Bronchial epithelial cell (primary cell): ENCODE measurements around the gene CRNKL1. TPM values are rescaled to one million over a fixed set of nuclear protein-coding genes. Genes with fewer than 3 reads are reported as not detected.

Experiments used
- DNase-seq: peaks from one replicate; pipeline ENCODE4 v3.0.0-alpha.2; 2010; ENCODE audit warnings: low read depth
- FAIRE-seq: peaks from 2 replicates; lab custom pipeline; 2011; peaks lifted over from hg19 to GRCh38; lab: Jason Lieb, UNC
- H3K27me3 ChIP-seq: 2 replicates; pipeline ENCODE4 v1.5.1; 2011; ENCODE audit warnings: low read length; ENCODE audit not compliant: control insufficient read depth, insufficient read depth
- H3K36me3 ChIP-seq: 2 replicates; pipeline ENCODE4 v1.5.1; 2011; ENCODE audit warnings: low read length; ENCODE audit not compliant: control insufficient read depth, insufficient read depth
- H3K4me3 ChIP-seq: 2 replicates; pipeline ENCODE4 v1.5.1; 2011; ENCODE audit warnings: mild to moderate bottlenecking, low read depth, low read length, control low read depth
- CTCF ChIP-seq: IDR thresholded peaks from 2 replicates; pipeline ENCODE4 v1.5.1; 2011; ENCODE audit warnings: mild to moderate bottlenecking, moderate library complexity, low read length, control low read depth, inconsistent platforms; ENCODE audit not compliant: insufficient read depth, severe bottlenecking
- total RNA-seq: library from RNA; depleted of rRNA; stranded (reverse); fragments of >200 nt; gene quantifications from 2 replicates; pipeline ENCODE4 v1.2.1, GENCODE V29; 2014

The CRNKL1 gene
- 14.0 and 14.1 TPM in 2 replicates for total RNA-seq

DNA sequence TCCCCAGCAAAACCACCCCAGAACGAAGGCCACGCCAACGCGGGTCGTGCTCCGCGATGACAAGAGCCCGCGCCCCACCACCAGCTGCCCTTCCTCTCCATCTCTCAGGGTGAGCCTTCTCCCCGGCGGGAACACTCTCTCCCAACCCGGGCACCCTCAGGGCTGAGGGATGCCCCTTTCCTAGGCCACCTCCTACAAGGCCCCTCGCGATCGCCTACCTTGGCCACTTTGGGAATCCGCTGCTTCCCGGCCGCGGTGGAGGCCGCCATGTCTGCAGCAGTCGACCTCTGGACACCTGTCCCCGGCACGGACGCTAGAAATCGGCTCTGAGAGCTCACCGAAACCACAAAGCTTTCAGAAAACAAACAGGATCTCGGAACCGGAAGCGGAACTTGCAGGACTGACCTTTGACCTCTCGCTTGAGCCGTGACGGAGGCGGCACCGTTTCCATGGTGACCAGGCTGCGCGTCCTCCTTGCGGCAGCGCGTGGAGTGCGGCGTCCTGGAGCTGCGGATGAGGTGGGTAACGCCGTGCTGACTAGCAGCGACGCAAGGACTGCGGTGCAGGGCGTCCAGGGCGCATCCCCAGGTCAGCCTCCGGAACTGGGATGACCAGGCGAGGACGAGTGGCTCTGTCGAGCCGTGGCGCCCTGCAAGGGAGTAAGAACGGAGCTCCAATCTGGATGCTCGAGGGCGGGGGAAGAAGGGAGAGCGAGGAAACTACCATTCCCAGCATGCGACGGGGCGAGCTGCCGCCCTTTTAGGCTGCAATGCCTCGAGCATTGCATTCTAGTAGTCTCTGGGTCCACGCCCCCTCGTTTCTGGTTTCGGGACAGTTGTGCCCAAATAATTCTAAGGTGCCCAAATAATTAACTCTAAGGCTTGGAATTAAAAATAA, at the start of gene CRNKL1, which contains the start of gene CFAP61:
CRNKL1 (minus strand) TSS at position 393 of the 897 bp plus-strand sequence; CDS start at position 269, 124 bp downstream.
CFAP61 (plus strand) TSS at position 459 of the 897 bp plus-strand sequence. CDS start 4,122 bp downstream, outside the sequence.
- peak; percentile 91 for FAIRE-seq

DNA sequence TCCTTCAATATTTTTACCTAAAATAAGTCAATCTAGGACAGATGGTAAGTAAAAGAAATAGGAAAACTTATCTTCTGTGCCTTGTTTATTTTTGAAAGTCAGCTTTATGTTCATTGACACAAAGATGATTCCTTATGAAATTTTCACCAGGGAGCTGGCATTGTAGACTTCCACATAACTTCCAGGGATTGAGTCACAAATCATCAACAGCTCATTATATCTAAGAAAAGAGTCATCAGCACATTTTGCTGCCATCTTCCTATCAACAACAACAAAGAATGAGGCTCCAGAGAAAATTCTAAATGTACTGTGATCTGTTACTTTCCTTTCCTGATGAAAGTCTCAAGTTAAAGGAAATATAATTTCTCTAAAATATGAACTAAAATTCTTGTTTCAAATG, 48.6 kb upstream of the CRNKL1 start:
- H3K36me3 ChIP-seq, result no peaks in the 10 kb centered on the region
- FAIRE-seq, result no peak
- H3K4me3 ChIP-seq, result no peak overlapping the region
- no peaks in the 10 kb centered on the region for H3K27me3 ChIP-seq
- no peak for DNase-seq
- TF ChIP-seq CTCF, result no peak

More for the DNA sequence above, at the start of gene CRNKL1, which contains the start of gene CFAP61:
- H3K4me3 ChIP-seq, result peak within 1 kb of the TSS; percentile 96
- H3K36me3 ChIP-seq, result peaks cover 2% of the 10 kb centered on the region
- no peaks in the 10 kb centered on the region for H3K27me3 ChIP-seq
- TF ChIP-seq CTCF, result peak; percentile 19
- peak; percentile 93 for DNase-seq

- Histone ChIP-seq H3K36me3 (no peaks in the 10 kb centered on the region), H3K4me3 (no peak overlapping the region), H3K27me3 (no peaks in the 10 kb centered on the region)
- no peak for DNase-seq
- FAIRE-seq, result no peak
- no peak for TF ChIP-seq CTCF
Measured at GRCh38 chr20:20096421-20096820, 44.2 kb upstream of the CRNKL1 start.

- DNase-seq, result no peak
- Histone ChIP-seq H3K27me3 (no peaks in the 10 kb centered on the region), H3K4me3 (no peak overlapping the region), H3K36me3 (no peaks in the 10 kb centered on the region)
- no peak for FAIRE-seq
- no peak for TF ChIP-seq CTCF
Measured at GRCh38 chr20:20095114-20095872, 43.0 kb upstream of the CRNKL1 start.

DNA sequence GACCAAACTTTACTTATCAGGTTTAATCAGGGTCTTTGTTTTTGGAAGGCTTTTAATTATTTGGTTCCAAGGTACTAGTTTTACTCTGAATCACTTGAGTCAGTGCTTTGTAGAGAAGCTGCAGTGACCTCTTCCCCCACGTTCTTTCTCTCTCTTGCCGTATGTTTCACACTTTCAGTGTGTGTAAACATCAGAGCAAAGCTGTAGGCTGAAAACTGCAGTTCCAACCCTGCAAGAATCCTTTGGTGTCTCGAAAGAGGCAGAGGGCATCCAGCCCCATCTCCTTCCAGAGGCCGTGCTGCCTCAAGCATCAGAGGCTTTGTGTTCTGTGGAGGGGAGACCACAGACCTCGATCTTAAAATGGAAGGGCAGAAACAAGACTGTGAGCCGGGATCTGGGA, 42.1 kb upstream of the CRNKL1 start:
- DNase-seq, result no peak
- Histone ChIP-seq H3K36me3 (no peaks in the 10 kb centered on the region), H3K27me3 (no peaks in the 10 kb centered on the region), H3K4me3 (no peak overlapping the region)
- FAIRE-seq, result no peak
- no peak for TF ChIP-seq CTCF
